Activated T-cell treated with anti-CD3 and anti-CD28 coated beads, Interleukin-2, amount 50 U/mL, for 1 hour (primary cell): ENCODE data around the gene CENPP.

Experiments used
- DNase-seq: peaks from one replicate; pipeline ENCODE4 v3.0.0-alpha.2; 2020

Gene CENPP

GRCh38 chr9:92644278-92644677 lies 318.5 kb downstream of the CENPP start:
- DNase-seq, result no peak

GRCh38 chr9:92645041-92645440 lies 319.3 kb downstream of the CENPP start:
- DNase-seq, result no peak

- DNase-seq, result no peak
Measured at GRCh38 chr9:92647671-92648473, 322.1 kb downstream of the CENPP start.

- DNase-seq, result no peak
Measured at GRCh38 chr9:92648474-92648971, 322.8 kb downstream of the CENPP start.

- DNase-seq, result no peak
Measured at GRCh38 chr9:92649007-92649406, 323.3 kb downstream of the CENPP start.

GRCh38 chr9:92650296-92650695 lies 324.5 kb downstream of the CENPP start:
- no peak for DNase-seq

- DNase-seq, result no peak
Measured at GRCh38 chr9:92650839-92651621, 325.3 kb downstream of the CENPP start.

- no peak for DNase-seq
Measured at GRCh38 chr9:92652461-92652860, 326.7 kb downstream of the CENPP start.

GRCh38 chr9:92654481-92655301 lies 328.9 kb downstream of the CENPP start:
- no peak for DNase-seq

- DNase-seq, result no peak
Measured at GRCh38 chr9:92655366-92655765, 329.6 kb downstream of the CENPP start.

GRCh38 chr9:92655896-92656536 lies 330.3 kb downstream of the CENPP start:
- DNase-seq, result no peak

- DNase-seq, result no peak
Measured at GRCh38 chr9:92656537-92656925, 330.8 kb downstream of the CENPP start.

GRCh38 chr9:92657296-92658094 lies 331.7 kb downstream of the CENPP start:
- DNase-seq, result no peak

- DNase-seq, result no peak
Measured at GRCh38 chr9:92658176-92658575, 332.4 kb downstream of the CENPP start.

- no peak for DNase-seq
Measured at GRCh38 chr9:92658611-92659010, 332.9 kb downstream of the CENPP start.

GRCh38 chr9:92659601-92660000 lies 333.8 kb downstream of the CENPP start:
- no peak for DNase-seq

- no peak for DNase-seq
Measured at GRCh38 chr9:92660266-92660665, 334.5 kb downstream of the CENPP start.

- DNase-seq, result no peak
Measured at GRCh38 chr9:92661127-92661526, 335.4 kb downstream of the CENPP start.

GRCh38 chr9:92661743-92662142 lies 336.0 kb downstream of the CENPP start:
- DNase-seq, result no peak

GRCh38 chr9:92663126-92663525 lies 337.4 kb downstream of the CENPP start:
- no peak for DNase-seq

GRCh38 chr9:92663951-92664350 lies 338.2 kb downstream of the CENPP start:
- DNase-seq, result no peak
